Measurements from ENCODE around the gene OR7C1.

Gene OR7C1

GRCh38 chr19:14830702-14831101 lies 4.3 kb downstream of the OR7C1 start:
- Histone ChIP-seq H3K14ac (ENCODE audit: low read length) (no peak overlapping the region), H4K12ac (ENCODE audit: low read depth, low read length) (no peak overlapping the region), H2BK12ac (ENCODE audit: low read length) (no peak overlapping the region)

GRCh38 chr19:14826006-14826405 lies 9.0 kb downstream of the OR7C1 start:
- Histone ChIP-seq H3K4me1 (ENCODE audit: control insufficient read depth in 1 of 2, insufficient read depth in 2 of 2, low read length in 2 of 2) (no peaks in the 10 kb centered on the region), H3K14ac (ENCODE audit: low read length) (no peak overlapping the region), H2AFZ (ENCODE audit: insufficient read depth, low read length, poor library complexity) (no peak overlapping the region), H3K9ac (ENCODE audit: low read length) (no peak overlapping the region), H4K8ac (ENCODE audit: low read depth, low read length) (no peak overlapping the region), H2BK12ac (ENCODE audit: low read length) (no peak overlapping the region), H2AK5ac (ENCODE audit: low read length) (no peak overlapping the region), H2BK5ac (ENCODE audit: low read depth, low read length, poor library complexity) (no peak overlapping the region), H3K36me3 (ENCODE audit: control insufficient read depth in 1 of 2, insufficient read depth in 2 of 2, low read length in 2 of 2) (no peaks in the 10 kb centered on the region), H3K23ac (ENCODE audit: low read length) (no peak overlapping the region), H3K4me2 (ENCODE audit: low read length) (no peak overlapping the region), H3K27ac (ENCODE audit: low read depth, low read length) (no peak overlapping the region), H3K9me3 (ENCODE audit: insufficient read depth, low read depth, low read length) (peaks cover 11% of the 10 kb centered on the region), H3K4me3 (ENCODE audit: low read depth, low read length) (no peak overlapping the region), H4K12ac (ENCODE audit: low read depth, low read length) (no peak overlapping the region), H3K79me2 (ENCODE audit: control insufficient read depth, insufficient read depth, low read length, poor library complexity) (no peaks in the 10 kb centered on the region), H3K27me3 (ENCODE audit: insufficient read depth, low read length) (no peaks in the 10 kb centered on the region), H3K79me1 (ENCODE audit: low read length) (no peaks in the 10 kb centered on the region), H4K91ac (ENCODE audit: low read depth, low read length) (no peak overlapping the region), H3K4ac (ENCODE audit: low read depth, low read length) (no peak overlapping the region), H3K18ac (ENCODE audit: low read length) (no peak overlapping the region), H2BK120ac (ENCODE audit: insufficient read depth, low read length, poor library complexity) (no peak overlapping the region)
- 100% methylated on average over 1 of the region's 2 CpGs for WGBS (ENCODE audit: extremely low coverage, insufficient coverage, insufficient read length)
- DNase-seq = no peak

More at GRCh38 chr19:14830702-14831101, 4.3 kb downstream of the OR7C1 start:
- no peak overlapping the region for H3K23ac ChIP-seq (ENCODE audit: low read length)
- no peak overlapping the region for H4K91ac ChIP-seq (ENCODE audit: low read depth, low read length)
- no peak overlapping the region for H2AK5ac ChIP-seq (ENCODE audit: low read length)
- no peak overlapping the region for H3K4me3 ChIP-seq (ENCODE audit: low read depth, low read length)
- H3K4ac ChIP-seq (ENCODE audit: low read depth, low read length) = no peak overlapping the region
- H3K4me1 ChIP-seq (ENCODE audit: control insufficient read depth in 1 of 2, insufficient read depth in 2 of 2, low read length in 2 of 2) = no peaks in the 10 kb centered on the region
- WGBS (ENCODE audit: extremely low coverage, insufficient coverage, insufficient read length) = no CpG with 5 or more reads among the region's 4 CpGs
- no peak overlapping the region for H2AFZ ChIP-seq (ENCODE audit: insufficient read depth, low read length, poor library complexity)
- no peak overlapping the region for H3K4me2 ChIP-seq (ENCODE audit: low read length)
- no peak overlapping the region for H2BK5ac ChIP-seq (ENCODE audit: low read depth, low read length, poor library complexity)
- no peaks in the 10 kb centered on the region for H3K27me3 ChIP-seq (ENCODE audit: insufficient read depth, low read length)
- DNase-seq = peak in 1 of 2 donors; percentile 21
- no peaks in the 10 kb centered on the region for H3K36me3 ChIP-seq (ENCODE audit: control insufficient read depth in 1 of 2, insufficient read depth in 2 of 2, low read length in 2 of 2)
- no peak overlapping the region for H3K27ac ChIP-seq (ENCODE audit: low read depth, low read length)
- H3K9me3 ChIP-seq (ENCODE audit: insufficient read depth, low read depth, low read length) = peaks cover 15% of the 10 kb centered on the region
- no peak overlapping the region for H4K8ac ChIP-seq (ENCODE audit: low read depth, low read length)
- no peak overlapping the region for H3K18ac ChIP-seq (ENCODE audit: low read length)
- H2BK120ac ChIP-seq (ENCODE audit: insufficient read depth, low read length, poor library complexity) = no peak overlapping the region
- H3K79me2 ChIP-seq (ENCODE audit: control insufficient read depth, insufficient read depth, low read length, poor library complexity) = no peaks in the 10 kb centered on the region
- no peak overlapping the region for H3K9ac ChIP-seq (ENCODE audit: low read length)
- no peaks in the 10 kb centered on the region for H3K79me1 ChIP-seq (ENCODE audit: low read length)

GRCh38 chr19:14821937-14822336 lies 13.0 kb downstream of the OR7C1 start:
- Histone ChIP-seq H3K14ac (ENCODE audit: low read length) (no peak overlapping the region), H2BK5ac (ENCODE audit: low read depth, low read length, poor library complexity) (no peak overlapping the region), H4K91ac (ENCODE audit: low read depth, low read length) (no peak overlapping the region), H3K23ac (ENCODE audit: low read length) (no peak overlapping the region), H2AK5ac (ENCODE audit: low read length) (no peak overlapping the region), H3K79me1 (ENCODE audit: low read length) (no peaks in the 10 kb centered on the region), H3K27me3 (ENCODE audit: insufficient read depth, low read length) (no peaks in the 10 kb centered on the region), H4K12ac (ENCODE audit: low read depth, low read length) (no peak overlapping the region), H3K27ac (ENCODE audit: low read depth, low read length) (no peak overlapping the region), H4K8ac (ENCODE audit: low read depth, low read length) (no peak overlapping the region), H2BK120ac (ENCODE audit: insufficient read depth, low read length, poor library complexity) (no peak overlapping the region), H3K4me2 (ENCODE audit: low read length) (no peak overlapping the region), H3K9ac (ENCODE audit: low read length) (no peak overlapping the region), H3K4ac (ENCODE audit: low read depth, low read length) (no peak overlapping the region), H3K9me3 (ENCODE audit: insufficient read depth, low read depth, low read length) (peaks cover 5% of the 10 kb centered on the region), H2BK12ac (ENCODE audit: low read length) (no peak overlapping the region), H3K18ac (ENCODE audit: low read length) (no peak overlapping the region), H3K4me1 (ENCODE audit: control insufficient read depth in 1 of 2, insufficient read depth in 2 of 2, low read length in 2 of 2) (no peaks in the 10 kb centered on the region), H2AFZ (ENCODE audit: insufficient read depth, low read length, poor library complexity) (no peak overlapping the region), H3K36me3 (ENCODE audit: control insufficient read depth in 1 of 2, insufficient read depth in 2 of 2, low read length in 2 of 2) (no peaks in the 10 kb centered on the region), H3K79me2 (ENCODE audit: control insufficient read depth, insufficient read depth, low read length, poor library complexity) (no peaks in the 10 kb centered on the region), H3K4me3 (ENCODE audit: low read depth, low read length) (no peak overlapping the region)
- WGBS (ENCODE audit: extremely low coverage, insufficient coverage, insufficient read length) = no CpG with 5 or more reads among the region's 6 CpGs
- no peak for DNase-seq

- WGBS (ENCODE audit: extremely low coverage, insufficient coverage, insufficient read length) = 89% methylated on average over 1 of the region's 8 CpGs
- peaks cover 5% of the 10 kb centered on the region for H3K9me3 ChIP-seq (ENCODE audit: insufficient read depth, low read depth, low read length)
These were observed 16.4 kb downstream of the OR7C1 start for GRCh38 chr19:14818588-14818987.

More at GRCh38 chr19:14818588-14818987, 16.4 kb downstream of the OR7C1 start:
- H2BK120ac ChIP-seq (ENCODE audit: insufficient read depth, low read length, poor library complexity) = no peak overlapping the region
- H3K14ac ChIP-seq (ENCODE audit: low read length) = no peak overlapping the region
- H3K18ac ChIP-seq (ENCODE audit: low read length) = no peak overlapping the region
- no peak overlapping the region for H3K23ac ChIP-seq (ENCODE audit: low read length)
- H2BK5ac ChIP-seq (ENCODE audit: low read depth, low read length, poor library complexity) = no peak overlapping the region
- H2AFZ ChIP-seq (ENCODE audit: insufficient read depth, low read length, poor library complexity) = no peak overlapping the region
- DNase-seq = no peak
- H3K36me3 ChIP-seq (ENCODE audit: control insufficient read depth in 1 of 2, insufficient read depth in 2 of 2, low read length in 2 of 2) = no peaks in the 10 kb centered on the region
- H4K91ac ChIP-seq (ENCODE audit: low read depth, low read length) = no peak overlapping the region
- H3K4me2 ChIP-seq (ENCODE audit: low read length) = no peak overlapping the region
- H3K4me1 ChIP-seq (ENCODE audit: control insufficient read depth in 1 of 2, insufficient read depth in 2 of 2, low read length in 2 of 2) = no peaks in the 10 kb centered on the region
- no peak overlapping the region for H2AK5ac ChIP-seq (ENCODE audit: low read length)
- H3K79me2 ChIP-seq (ENCODE audit: control insufficient read depth, insufficient read depth, low read length, poor library complexity) = no peaks in the 10 kb centered on the region
- H2BK12ac ChIP-seq (ENCODE audit: low read length) = no peak overlapping the region
- no peak overlapping the region for H3K9ac ChIP-seq (ENCODE audit: low read length)
- no peak overlapping the region for H3K4me3 ChIP-seq (ENCODE audit: low read depth, low read length)
- no peak overlapping the region for H3K27ac ChIP-seq (ENCODE audit: low read depth, low read length)
- H4K8ac ChIP-seq (ENCODE audit: low read depth, low read length) = no peak overlapping the region
- H3K4ac ChIP-seq (ENCODE audit: low read depth, low read length) = no peak overlapping the region
- H3K79me1 ChIP-seq (ENCODE audit: low read length) = no peaks in the 10 kb centered on the region
- no peaks in the 10 kb centered on the region for H3K27me3 ChIP-seq (ENCODE audit: insufficient read depth, low read length)
- no peak overlapping the region for H4K12ac ChIP-seq (ENCODE audit: low read depth, low read length)
